ENCODE data around the gene ARSA. TPM values are rescaled to one million over a fixed set of nuclear protein-coding genes. Genes with fewer than 3 reads are reported as not detected.

ARSA gene
- polyA plus RNA-seq, 1 donor (not counting 4 experiments of a cell fraction or from before 2014, with no cell fraction given): 12.1 TPM

DNA sequence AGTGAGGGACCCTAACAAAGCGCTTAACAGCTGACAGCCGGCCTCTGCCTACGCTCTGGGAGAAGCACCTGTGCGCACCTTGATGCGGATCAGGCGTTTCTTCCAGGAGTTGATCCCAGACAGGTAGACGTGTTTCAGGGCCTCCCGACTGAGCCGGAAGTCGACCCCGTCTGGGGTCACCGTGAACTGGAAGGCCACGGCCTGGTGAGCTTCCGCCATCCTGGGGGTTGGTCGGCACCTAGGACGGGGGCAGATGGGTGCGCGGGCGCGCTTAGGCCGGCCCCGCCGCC lies 50.3 kb downstream of the ARSA start:
- Histone ChIP-seq H3K9me1 (ENCODE audit: control insufficient read depth, extremely low read depth, insufficient read depth, low read length) (no peaks in the 10 kb centered on the region), H3K36me3 (ENCODE audit: control insufficient read depth in 2 of 2, extremely low read depth in 1 of 2, insufficient read depth in 2 of 2, low read length in 2 of 2) (peaks cover 10 to 11% of the 10 kb centered on the region in 2 experiments), H3K9me3 (ENCODE audit: control insufficient read depth, low read depth, low read length) (no peaks in the 10 kb centered on the region), H2AFZ (ENCODE audit: control insufficient read depth, low read length) (no peak overlapping the region), H3K27me3 (ENCODE audit: control insufficient read depth, extremely low read depth, insufficient read depth, low read length) (no peaks in the 10 kb centered on the region), H3K27ac (ENCODE audit: control insufficient read depth, insufficient read depth, low read length) (no peak overlapping the region), H4K20me1 (ENCODE audit: control insufficient read depth, extremely low read depth, insufficient read depth, low read length) (no peaks in the 10 kb centered on the region), H3K79me2 (ENCODE audit: control insufficient read depth, insufficient read depth, low read length) (peaks cover 11% of the 10 kb centered on the region), H3K4me1 (ENCODE audit: control insufficient read depth, extremely low read depth, insufficient read depth, low read length) (peaks cover 7% of the 10 kb centered on the region), H3K4me3 (ENCODE audit: control insufficient read depth in 2 of 3, extremely low read depth in 1 of 3, insufficient read depth in 2 of 3, low read depth in 1 of 3, low read length in 3 of 3) (no peak overlapping the region), H3K9ac (ENCODE audit: control insufficient read depth, extremely low read depth, insufficient read depth, low read length) (no peak overlapping the region), H3K4me2 (ENCODE audit: control insufficient read depth, extremely low read depth, insufficient read depth, low read depth, low read length) (no peak overlapping the region)
- dilution Hi-C loops (cut with MboI; ENCODE audit: extremely low pct_ligation_motif_present, low sequenced_read_pairs): no loop called here
- FAIRE-seq: no peak
- no peak for TF ChIP-seq CTCF (optimal IDR thresholded peaks at IDR 0.05 in 1 of 3, IDR thresholded peaks at IDR 0.05 in 1 of 3, conservative IDR thresholded peaks at IDR 0.05 in 1 of 3; ENCODE audit: extremely low read depth in 1 of 3, insufficient read depth in 2 of 3, low read length in 3 of 3)
- no peak for TF ChIP-seq EZH2 (IDR thresholded peaks at IDR 0.05; ENCODE audit: low read length)
- DNase-seq (ENCODE audit: low read depth, low spot score): no peak

DNA sequence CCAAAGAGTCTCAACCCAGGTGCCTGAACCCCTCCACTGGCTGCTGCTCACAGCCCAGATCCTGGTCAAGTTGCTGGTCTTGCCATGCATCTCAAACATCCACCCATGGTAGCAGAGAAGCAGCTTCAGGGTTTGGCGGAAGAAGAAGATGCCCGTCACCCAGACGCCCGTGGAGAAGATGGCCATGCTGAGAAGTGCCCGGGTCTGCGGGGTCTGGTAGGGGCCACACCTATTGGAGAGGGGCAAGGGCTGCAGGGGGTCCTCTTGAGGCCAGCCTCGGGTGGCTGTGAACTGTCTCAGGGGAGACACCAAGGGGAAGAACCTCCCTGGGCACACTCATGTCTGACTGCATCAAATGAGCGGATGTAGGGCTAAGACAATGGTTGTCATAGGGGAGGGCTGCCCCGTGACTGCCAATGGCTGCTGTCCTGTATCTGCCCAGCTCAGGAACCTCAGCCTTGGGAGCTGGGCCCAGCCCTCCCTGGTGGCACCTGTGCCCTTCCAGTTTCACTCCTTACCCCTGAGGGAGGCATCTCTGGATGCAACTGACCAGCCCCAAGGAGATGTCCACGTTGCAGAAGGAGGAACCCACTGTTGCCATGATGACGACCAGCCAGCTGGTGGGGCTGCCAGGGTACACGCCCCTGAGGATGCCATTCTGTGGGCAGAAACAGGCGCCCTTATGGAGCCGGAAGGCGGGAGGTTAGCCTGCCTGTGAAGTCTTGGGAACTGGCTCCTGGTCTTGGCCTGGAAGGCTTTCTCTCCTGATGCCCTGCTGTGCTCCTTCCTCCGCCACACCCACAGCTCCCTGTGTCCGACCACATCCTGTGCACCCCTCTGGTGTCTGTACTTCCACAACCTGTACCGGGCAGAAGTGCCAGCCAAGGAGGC lies 50.9 kb downstream of the ARSA start:
- H3K9ac ChIP-seq (ENCODE audit: control insufficient read depth, extremely low read depth, insufficient read depth, low read length): no peak overlapping the region
- no peak for TF ChIP-seq CTCF (optimal IDR thresholded peaks at IDR 0.05 in 1 of 3, IDR thresholded peaks at IDR 0.05 in 1 of 3, conservative IDR thresholded peaks at IDR 0.05 in 1 of 3; ENCODE audit: extremely low read depth in 1 of 3, insufficient read depth in 2 of 3, low read length in 3 of 3)
- TF ChIP-seq EZH2 (IDR thresholded peaks at IDR 0.05; ENCODE audit: low read length): no peak
- FAIRE-seq: no peak

More for the DNA sequence above, 50.9 kb downstream of the ARSA start:
- Histone ChIP-seq H4K20me1 (ENCODE audit: control insufficient read depth, extremely low read depth, insufficient read depth, low read length) (no peaks in the 10 kb centered on the region), H3K79me2 (ENCODE audit: control insufficient read depth, insufficient read depth, low read length) (peaks cover 10% of the 10 kb centered on the region), H3K36me3 (ENCODE audit: control insufficient read depth in 2 of 2, extremely low read depth in 1 of 2, insufficient read depth in 2 of 2, low read length in 2 of 2) (peaks cover 12 to 14% of the 10 kb centered on the region in 2 experiments), H2AFZ (ENCODE audit: control insufficient read depth, low read length) (no peak overlapping the region), H3K4me1 (ENCODE audit: control insufficient read depth, extremely low read depth, insufficient read depth, low read length) (peaks cover 7% of the 10 kb centered on the region), H3K27me3 (ENCODE audit: control insufficient read depth, extremely low read depth, insufficient read depth, low read length) (no peaks in the 10 kb centered on the region), H3K4me3 (ENCODE audit: control insufficient read depth in 2 of 3, extremely low read depth in 1 of 3, insufficient read depth in 2 of 3, low read depth in 1 of 3, low read length in 3 of 3) (no peak overlapping the region), H3K9me1 (ENCODE audit: control insufficient read depth, extremely low read depth, insufficient read depth, low read length) (no peaks in the 10 kb centered on the region), H3K27ac (ENCODE audit: control insufficient read depth, insufficient read depth, low read length) (no peak overlapping the region), H3K4me2 (ENCODE audit: control insufficient read depth, extremely low read depth, insufficient read depth, low read depth, low read length) (no peak overlapping the region), H3K9me3 (ENCODE audit: control insufficient read depth, low read depth, low read length) (no peaks in the 10 kb centered on the region)
- dilution Hi-C loops (cut with MboI; ENCODE audit: extremely low pct_ligation_motif_present, low sequenced_read_pairs): no loop called here
- no peak for DNase-seq (ENCODE audit: low read depth, low spot score)

All from keratinocyte (primary cell).